ENCODE results near the gene TRIM21. TPM values are rescaled to one million over a fixed set of nuclear protein-coding genes. Genes with fewer than 3 reads are reported as not detected.
"Not testable (repeated sequence)": the region's sequence is repeated elsewhere in the genome, so short reads cannot be mapped to it uniquely, and the experiment has no call there.

Gene TRIM21
- polyA plus RNA-seq, 1 experiment: 25.0 TPM

DNA sequence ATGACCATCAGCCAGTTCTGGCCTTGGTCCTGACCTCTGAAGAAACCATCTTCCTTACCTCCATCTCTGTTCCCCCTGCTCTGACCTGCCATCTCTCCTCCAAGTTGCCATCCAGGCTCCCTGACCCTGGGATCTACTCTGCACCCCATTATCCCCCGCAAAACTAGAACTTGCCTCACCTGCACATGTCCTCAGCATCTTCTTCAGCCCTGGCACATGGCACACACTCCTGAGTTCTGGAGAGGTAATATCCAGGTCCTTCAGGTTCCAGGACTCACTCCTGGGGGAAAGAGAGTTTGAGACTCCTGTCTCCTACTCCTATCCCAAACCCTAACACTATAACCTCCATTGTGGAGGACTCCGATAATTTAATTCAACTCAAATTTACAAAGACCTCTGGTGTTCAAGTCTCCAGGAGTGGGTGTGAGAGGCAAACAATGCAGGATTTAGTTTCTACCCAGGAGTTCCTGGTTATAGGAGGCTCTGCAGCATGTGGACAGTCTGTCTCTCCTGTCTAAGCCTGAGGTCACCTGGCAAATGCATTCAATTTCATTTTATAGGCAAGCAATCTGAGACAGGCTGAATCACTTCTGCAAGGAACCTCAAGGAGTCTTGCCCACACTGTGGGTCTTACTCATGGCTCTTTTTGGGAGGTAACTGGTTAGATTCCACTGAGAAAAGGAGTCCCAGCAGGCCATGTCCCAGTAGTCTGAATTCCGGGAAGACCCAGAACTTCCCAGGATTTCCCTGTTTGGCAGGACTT is 7.3 kb downstream of the TRIM21 start:
- ChIA-PET POLR2A (no interaction called here), CTCF (interaction anchor here (0.5 kb wide), 1 partner anchor 536 kb away, joined by 4 read pairs; no protein-coding TSS in a partner anchor)
- no peaks in the 10 kb centered on the region for H3K27me3 ChIP-seq (ENCODE audit: control insufficient read depth, insufficient read depth, low read length)
- no peak overlapping the region for H3K27ac ChIP-seq (ENCODE audit: low read depth, low read length)
- TF ChIP-seq, protein P1, sequence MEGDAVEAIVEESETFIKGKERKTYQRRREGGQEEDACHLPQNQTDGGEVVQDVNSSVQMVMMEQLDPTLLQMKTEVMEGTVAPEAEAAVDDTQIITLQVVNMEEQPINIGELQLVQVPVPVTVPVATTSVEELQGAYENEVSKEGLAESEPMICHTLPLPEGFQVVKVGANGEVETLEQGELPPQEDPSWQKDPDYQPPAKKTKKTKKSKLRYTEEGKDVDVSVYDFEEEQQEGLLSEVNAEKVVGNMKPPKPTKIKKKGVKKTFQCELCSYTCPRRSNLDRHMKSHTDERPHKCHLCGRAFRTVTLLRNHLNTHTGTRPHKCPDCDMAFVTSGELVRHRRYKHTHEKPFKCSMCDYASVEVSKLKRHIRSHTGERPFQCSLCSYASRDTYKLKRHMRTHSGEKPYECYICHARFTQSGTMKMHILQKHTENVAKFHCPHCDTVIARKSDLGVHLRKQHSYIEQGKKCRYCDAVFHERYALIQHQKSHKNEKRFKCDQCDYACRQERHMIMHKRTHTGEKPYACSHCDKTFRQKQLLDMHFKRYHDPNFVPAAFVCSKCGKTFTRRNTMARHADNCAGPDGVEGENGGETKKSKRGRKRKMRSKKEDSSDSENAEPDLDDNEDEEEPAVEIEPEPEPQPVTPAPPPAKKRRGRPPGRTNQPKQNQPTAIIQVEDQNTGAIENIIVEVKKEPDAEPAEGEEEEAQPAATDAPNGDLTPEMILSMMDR (IDR thresholded peaks at IDR 0.05; ENCODE audit: low read depth, low read length): no peak
- H3K4me3 ChIP-seq (ENCODE audit: low read depth, low read length): no peak overlapping the region
- no peaks in the 10 kb centered on the region for H3K9me3 ChIP-seq (ENCODE audit: control insufficient read depth, insufficient read depth, low read length)
- no peak for DNase-seq (ENCODE audit: low read depth, low spot score)

DNA sequence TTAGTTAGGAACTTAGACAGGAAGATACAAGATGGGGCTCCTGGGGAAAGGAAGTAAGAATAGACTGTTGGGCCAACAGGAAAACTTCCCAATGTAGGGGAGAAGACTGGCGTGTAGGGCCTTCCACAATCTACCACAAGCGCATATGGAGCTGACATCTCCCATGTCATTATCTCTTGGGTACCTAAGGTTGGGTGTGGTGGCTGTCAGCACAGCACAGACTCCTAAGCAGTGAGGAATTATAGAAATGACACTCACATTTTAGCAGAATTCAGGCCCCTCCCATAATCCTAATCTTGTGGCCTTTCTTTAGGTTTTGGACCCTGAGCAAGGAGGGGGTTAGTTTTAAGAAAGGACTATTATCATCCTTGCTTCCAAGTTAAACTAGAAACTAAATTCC is 11.6 kb downstream of the TRIM21 start:
- ChIA-PET POLR2A (no interaction called here), CTCF (no interaction called here)
- no peaks in the 10 kb centered on the region for H3K27me3 ChIP-seq (ENCODE audit: control insufficient read depth, insufficient read depth, low read length)
- no peak overlapping the region for H3K4me3 ChIP-seq (ENCODE audit: low read depth, low read length)
- no peak for DNase-seq (ENCODE audit: low read depth, low spot score)
- no peak overlapping the region for H3K27ac ChIP-seq (ENCODE audit: low read depth, low read length)
- no peaks in the 10 kb centered on the region for H3K9me3 ChIP-seq (ENCODE audit: control insufficient read depth, insufficient read depth, low read length)
- TF ChIP-seq, protein P1 (IDR thresholded peaks at IDR 0.05; ENCODE audit: low read depth, low read length): no peak

DNA sequence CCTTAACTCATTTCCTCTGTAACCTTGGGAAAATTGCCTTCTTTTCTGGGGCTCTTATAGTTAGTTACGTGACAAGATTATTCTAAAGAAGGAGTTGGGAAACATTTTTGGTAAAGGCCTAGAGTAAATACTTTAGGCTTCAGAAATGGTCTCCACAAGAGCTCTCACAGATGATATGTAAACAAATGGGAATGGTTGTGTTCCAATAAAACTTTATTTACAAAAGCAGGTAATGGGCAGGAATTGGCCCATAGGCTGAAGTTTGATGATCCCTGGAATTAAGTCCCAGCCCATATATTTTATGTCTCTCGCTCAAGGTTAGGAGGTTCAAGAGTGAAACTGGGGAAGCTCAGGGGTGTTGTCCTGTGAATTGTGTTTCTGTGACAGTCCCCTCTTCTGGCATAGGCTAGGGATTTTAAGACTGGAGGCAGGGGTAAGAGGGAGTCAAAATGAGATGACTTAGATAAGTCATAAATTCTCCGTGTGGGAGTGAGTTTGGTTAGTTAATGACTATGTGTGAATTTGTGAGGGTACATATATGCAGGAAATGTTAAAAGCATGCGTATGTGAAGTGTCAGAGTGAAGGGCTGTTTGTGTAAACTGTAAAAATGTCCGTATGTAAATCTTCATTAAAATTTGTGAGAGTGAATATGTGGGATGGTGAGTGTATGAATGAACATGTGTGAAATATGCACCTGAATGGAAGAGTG is 17.9 kb downstream of the TRIM21 start:
- CTCF ChIA-PET: no interaction called here
- Histone ChIP-seq H3K27me3 (ENCODE audit: control insufficient read depth, insufficient read depth, low read length) (no peaks in the 10 kb centered on the region), H3K9me3 (ENCODE audit: control insufficient read depth, insufficient read depth, low read length) (no peaks in the 10 kb centered on the region), H3K4me3 (ENCODE audit: low read depth, low read length) (no peak overlapping the region), H3K27ac (ENCODE audit: low read depth, low read length) (no peak overlapping the region)
- POLR2A ChIA-PET: no interaction called here
- TF ChIP-seq, protein P1 (IDR thresholded peaks at IDR 0.05; ENCODE audit: low read depth, low read length): no peak
- DNase-seq (ENCODE audit: low read depth, low spot score): no peak

DNA sequence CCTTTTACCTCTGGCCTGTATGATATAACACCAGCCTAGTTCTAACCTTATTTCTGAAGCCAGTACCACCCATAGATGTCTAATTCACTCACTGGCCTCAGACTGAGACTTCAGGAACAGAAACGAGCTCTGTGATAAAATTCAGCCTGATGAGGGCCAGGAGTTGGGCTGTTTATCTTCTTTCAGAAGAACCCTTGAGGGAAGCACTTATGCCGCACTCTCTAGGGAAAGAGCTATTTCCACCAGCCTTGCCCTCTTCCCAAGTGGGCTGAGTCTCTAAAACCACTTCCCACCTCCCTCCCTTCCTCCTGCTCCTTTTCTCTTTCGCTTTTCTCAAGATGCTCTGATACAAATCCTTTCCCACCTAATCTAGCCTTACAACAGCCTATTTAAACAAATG is 23.3 kb downstream of the TRIM21 start:
- Histone ChIP-seq H3K27ac (ENCODE audit: low read depth, low read length) (no peak overlapping the region), H3K27me3 (ENCODE audit: control insufficient read depth, insufficient read depth, low read length) (no peaks in the 10 kb centered on the region), H3K4me3 (ENCODE audit: low read depth, low read length) (no peak overlapping the region), H3K9me3 (ENCODE audit: control insufficient read depth, insufficient read depth, low read length) (no peaks in the 10 kb centered on the region)
- ChIA-PET CTCF (no interaction called here), POLR2A (no interaction called here)
- no peak for DNase-seq (ENCODE audit: low read depth, low spot score)
- TF ChIP-seq, protein P1 (IDR thresholded peaks at IDR 0.05; ENCODE audit: low read depth, low read length): no peak

DNA sequence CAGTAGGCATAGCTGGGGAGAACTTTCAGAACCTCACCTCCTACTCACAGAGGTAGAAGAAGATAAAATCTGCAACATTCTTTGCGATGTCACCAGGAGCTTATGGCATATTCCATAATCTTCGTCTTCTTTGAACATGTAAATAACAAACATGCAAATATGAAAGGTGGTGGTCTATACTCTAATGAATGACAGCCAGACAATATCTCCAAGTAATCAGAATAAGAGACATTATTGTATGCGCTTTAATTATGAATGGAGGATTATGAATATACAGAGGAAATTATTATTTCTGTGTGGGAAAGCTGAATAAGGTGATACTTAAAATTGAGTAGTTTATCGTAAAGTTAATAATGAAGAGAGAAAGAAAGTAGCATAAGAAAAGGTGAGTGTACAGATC is 25.2 kb downstream of the TRIM21 start, which contains the start of gene OR52B4:
TSS of gene OR52B4 (minus strand) at position 101 of the 400 bp plus-strand sequence. CDS start at position 10, 91 bp downstream.
- no peak within 1 kb of the TSS for H3K4me3 ChIP-seq (ENCODE audit: low read depth, low read length)
- ChIA-PET CTCF (no interaction called here), POLR2A (no interaction called here)
- H3K9me3 ChIP-seq (ENCODE audit: control insufficient read depth, insufficient read depth, low read length): no peaks in the 10 kb centered on the region
- no peak for DNase-seq (ENCODE audit: low read depth, low spot score)
- no peaks in the 10 kb centered on the region for H3K27me3 ChIP-seq (ENCODE audit: control insufficient read depth, insufficient read depth, low read length)
- no peak within 1 kb of the TSS for H3K27ac ChIP-seq (ENCODE audit: low read depth, low read length)
- TF ChIP-seq, protein P1 (IDR thresholded peaks at IDR 0.05; ENCODE audit: low read depth, low read length): no peak

DNA sequence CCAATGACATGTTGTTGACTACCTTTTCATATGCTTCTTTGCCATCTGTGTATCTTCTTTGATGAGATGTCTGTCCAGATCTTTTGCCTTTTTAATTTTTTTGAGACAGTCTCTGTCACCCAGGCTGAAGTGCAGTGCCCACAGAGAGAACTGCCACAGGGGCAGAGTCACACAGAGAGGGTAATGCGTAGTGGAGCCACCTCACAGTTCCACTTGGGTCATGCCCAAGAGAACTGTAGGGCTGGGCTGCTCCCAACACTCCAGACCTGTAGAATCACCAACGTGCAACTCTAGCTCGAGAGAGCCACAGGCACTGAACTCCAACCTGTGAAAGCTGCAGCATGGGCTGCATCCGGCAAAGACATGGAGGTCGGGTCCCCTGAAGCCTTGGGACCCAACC is 45.4 kb downstream of the TRIM21 start:
- H3K4me3 ChIP-seq (ENCODE audit: low read depth, low read length); DNase-seq (ENCODE audit: low read depth, low spot score); H3K27ac ChIP-seq (ENCODE audit: low read depth, low read length); H3K9me3 ChIP-seq (ENCODE audit: control insufficient read depth, insufficient read depth, low read length); H3K27me3 ChIP-seq (ENCODE audit: control insufficient read depth, insufficient read depth, low read length); POLR2A ChIA-PET; CTCF ChIA-PET: not testable (repeated sequence)

DNA sequence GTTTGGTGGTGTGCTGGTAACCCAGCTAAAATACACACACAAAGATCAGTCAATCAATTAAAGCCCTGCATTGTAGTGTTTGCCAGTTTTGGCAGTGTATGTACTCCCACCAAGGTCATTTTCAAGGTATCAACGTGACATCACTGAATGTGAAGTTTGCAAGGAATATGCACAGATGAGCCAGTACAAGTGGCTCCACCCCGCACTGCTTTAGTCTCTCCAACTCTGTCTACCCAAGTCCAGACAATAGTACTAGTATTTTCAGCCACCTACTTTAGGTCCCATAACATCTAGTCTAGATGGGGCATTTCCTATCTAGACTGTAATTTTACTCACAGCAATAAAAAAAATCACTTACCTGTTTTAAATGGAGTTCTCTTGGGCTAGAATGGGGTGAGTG is 48.1 kb downstream of the TRIM21 start:
- DNase-seq (ENCODE audit: low read depth, low spot score); H3K9me3 ChIP-seq (ENCODE audit: control insufficient read depth, insufficient read depth, low read length); H3K4me3 ChIP-seq (ENCODE audit: low read depth, low read length); H3K27me3 ChIP-seq (ENCODE audit: control insufficient read depth, insufficient read depth, low read length); CTCF ChIA-PET; H3K27ac ChIP-seq (ENCODE audit: low read depth, low read length); POLR2A ChIA-PET: not testable (repeated sequence)
